GM11168 (cell line): ENCODE data around the gene ANKRD13C.

Experiments used
- in situ Hi-C: fragments of 300-500 bp; cut with MboI; formaldehyde crosslinking; loops from one replicate; pipeline ENCODE4 v1.12.0; 2022; ENCODE audit warnings: low sequenced_read_pairs; ENCODE audit not compliant: unreplicated experiment

Gene ANKRD13C

DNA sequence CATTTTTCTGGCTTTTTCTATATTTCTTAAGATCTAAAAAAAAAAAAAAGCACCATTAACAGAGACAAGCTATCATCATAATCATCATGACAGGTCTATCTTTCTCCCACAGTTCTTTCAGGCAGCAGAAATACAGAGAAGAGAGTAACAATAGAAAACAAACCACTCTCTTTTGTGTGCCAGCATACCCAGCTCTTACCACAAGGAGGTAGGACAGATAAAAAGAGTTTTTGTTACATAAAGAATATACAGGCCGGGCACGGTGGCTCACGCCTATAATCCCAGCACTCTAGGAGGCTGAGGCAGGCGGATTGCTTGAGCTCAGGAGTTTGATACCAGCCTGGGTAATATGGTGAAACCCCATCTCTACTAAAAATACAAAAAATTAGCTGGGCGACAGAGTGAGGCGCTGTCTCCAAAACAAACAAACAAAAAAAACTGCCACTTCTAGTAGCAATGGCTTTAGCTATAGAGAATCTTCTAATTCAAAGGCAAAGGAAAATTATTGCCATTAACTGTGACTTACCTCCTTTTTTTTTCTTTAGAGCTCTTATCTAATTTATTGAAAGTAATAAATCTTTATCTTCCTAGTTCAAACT lies 39.7 kb downstream of the ANKRD13C start:
- in situ Hi-C loops: no loop called here

DNA sequence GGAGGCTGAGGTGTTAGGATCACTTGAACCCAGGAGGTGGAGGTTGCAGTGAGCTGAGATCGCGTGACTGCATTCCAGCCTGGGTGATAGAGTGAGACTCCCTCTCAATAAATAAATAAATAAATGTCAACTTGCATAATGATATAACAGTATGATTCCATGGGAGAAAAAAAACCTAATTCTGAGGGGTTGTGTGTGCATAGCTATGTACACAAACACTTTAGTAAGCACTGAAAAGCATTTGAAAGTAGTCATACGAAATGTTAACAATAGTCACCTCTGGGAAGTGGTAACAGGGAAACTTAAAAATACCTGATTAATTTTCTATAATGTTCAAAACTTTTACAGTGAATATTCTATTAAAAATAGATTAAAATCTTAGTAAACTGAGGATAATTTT lies 43.2 kb downstream of the ANKRD13C start:
- in situ Hi-C loops: no loop called here

DNA sequence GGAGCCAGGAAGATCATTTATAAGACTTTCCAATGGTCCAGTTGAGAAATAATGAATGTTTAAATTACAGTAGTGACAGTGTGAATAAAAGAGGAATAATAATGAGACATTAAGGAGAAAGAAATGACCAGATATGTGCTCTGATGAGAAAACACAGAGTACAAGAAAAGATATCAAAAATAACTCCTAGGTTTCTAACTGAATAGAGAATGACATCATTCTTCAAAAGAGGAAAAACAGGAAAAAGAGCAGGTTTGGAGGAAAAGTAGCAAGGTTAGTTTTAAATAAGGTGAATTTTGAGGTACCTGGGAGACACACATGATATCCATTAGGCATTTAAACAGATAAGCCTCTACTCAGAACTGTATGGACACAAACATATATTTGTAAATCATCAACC lies 55.0 kb downstream of the ANKRD13C start:
- in situ Hi-C loops: no loop called here

DNA sequence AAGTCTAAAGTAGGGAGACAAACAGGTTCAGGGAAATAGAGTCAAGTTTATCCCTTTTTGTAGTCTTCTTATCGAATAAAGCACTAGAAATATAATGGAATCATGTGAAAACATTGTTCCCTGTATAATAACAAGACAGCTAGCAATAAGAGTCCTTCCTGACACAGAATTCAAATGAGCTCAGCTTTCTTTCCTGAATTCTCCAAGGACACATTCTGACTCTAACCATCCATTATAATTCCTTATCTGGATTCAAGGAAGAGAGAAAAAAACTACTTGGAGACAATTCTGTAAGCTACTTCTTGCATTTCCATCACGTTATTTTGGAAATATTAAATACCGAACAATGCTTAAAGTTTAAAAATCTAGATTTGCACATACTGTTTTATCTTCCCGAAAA lies 58.8 kb downstream of the ANKRD13C start:
- in situ Hi-C loops: no loop called here

DNA sequence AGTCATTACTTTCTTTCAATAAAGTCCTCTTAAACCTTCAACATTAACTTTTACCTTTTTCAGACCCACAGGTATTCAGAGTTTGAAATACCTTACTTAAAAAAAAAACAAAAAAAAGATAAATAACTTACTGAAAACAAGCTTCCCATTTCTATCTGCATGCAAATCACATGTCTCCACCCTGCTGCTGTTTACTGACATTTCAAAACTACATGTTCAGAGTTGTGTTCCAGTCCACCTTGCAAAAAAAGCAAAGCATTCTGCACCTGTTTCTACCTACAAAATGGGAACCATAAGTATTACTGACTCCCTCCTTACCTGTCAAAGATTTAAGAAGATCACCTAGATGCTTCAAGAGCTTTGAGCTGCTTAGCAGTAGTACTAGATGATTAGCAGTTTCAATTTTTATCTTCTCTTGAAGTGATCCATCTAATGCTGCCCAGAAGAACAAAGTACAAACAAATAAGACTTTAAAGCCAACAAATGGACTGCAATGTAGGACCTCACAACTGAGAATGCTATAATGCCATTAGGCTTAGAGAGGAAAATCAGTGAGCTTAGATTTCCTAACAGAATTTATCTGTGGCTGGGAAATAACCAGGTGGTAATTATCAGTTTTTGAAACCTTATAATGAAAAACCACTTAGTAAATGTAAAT lies 61.2 kb downstream of the ANKRD13C start:
- in situ Hi-C loops: no loop called here

DNA sequence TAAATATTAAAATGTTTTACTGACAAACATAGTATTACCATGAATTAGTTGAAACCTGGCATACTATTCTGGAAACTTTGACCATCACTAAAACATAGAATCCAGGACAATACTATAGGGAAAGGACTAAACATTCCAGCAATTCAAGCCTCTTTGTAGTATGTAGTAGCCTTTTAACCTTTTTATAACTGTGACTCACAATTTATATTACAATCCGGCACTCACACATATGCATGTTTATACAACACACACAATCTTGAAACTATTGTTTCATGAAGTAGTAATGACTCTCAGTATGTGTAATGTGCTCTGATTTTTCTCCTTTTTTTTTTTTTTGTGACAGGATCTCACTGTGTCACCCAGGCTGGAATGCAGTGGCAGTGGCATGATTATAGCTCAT lies 64.3 kb downstream of the ANKRD13C start:
- in situ Hi-C loops: no loop called here

DNA sequence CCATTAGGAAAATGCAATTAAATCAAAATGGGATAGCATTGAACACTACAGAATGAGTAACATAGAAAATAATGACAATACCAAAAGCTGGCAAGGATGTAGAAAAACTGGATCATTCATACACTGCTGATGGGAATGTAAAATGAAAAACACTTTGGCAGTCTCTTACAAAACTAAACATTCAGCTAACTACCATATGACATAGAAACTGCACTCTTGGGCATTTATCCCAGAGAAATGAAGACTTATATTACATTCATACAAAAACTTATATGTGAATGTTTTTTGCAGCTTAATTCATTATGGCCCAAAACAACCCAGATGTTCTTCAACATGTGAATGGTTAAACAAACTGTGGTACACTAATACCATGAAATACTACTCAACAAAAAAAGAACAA lies 66.4 kb downstream of the ANKRD13C start:
- in situ Hi-C loops: no loop called here

DNA sequence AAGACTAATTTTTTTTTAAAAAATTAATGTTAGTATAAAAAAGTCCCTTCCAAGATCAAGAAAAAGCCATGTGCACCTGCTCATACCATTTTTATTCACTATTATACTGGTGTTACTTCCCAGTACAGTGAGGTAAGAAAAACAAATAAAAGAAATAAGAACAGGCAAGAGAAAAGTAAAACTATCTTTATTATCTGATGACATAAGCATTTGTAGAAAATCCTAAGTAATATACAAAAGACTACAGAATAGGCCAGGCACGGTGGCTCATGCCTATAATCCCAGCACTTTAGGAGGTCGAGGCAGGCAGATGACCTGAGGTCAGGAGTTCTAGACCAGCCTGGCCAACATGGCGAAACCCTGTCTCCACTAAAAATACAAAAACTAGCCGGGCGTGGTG lies 68.1 kb downstream of the ANKRD13C start:
- in situ Hi-C loops: no loop called here

DNA sequence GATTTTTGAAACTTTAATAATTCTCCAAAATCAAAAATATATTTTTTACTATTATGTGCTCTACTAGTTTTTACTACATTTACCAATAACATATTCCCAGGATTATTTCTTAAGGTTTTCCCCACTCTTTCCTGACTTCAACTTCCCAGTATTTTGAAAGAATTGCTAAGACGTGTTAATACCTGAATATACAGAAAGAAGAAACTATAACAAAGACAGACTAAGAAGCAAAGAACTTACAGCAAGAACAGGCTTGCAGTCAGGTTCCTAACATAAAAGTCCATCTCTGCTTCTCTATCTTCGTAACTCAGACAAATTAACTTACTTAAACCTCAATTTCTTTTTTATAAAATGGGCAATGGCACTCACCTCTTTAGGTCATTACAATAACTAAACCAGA lies 70.2 kb downstream of the ANKRD13C start:
- in situ Hi-C loops: no loop called here

DNA sequence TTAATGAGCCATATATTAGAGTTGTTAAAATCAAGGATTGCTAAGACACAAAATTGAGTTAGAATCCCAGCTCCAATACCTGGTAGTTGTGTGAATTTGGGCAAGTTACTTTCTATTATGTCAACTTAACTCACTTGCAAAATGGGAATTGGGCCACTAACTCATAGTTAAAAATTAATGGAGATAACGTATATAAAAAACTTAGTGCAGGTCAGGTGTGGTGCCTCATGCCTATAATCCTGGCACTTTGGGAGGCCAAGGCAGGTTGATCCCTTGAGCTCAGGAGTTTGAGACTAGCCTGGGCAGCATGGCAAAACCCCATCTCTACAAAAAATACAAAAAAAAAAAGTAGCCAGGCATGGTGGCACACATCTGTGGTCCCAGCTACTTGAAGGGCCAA lies 75.8 kb downstream of the ANKRD13C start:
- in situ Hi-C loops: no loop called here

DNA sequence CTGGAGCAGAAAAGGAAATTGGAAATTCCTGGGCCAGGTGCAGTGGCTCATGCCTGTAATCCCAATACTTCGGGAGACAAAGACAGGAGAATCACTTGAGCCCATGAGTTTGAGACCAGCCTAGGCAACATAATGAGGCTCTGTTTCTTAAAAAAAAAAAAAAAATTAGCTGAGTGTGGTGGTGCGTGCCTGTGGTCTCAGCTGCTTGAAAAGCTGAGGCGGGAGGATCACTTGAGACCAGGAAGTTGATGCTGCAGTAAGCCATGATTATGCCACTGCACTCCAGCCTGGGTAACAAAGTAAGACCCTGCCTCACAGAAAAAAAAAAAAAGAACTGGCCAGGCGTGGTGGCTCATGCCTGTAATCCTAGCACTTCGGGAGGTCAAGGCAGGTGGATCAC lies 76.6 kb downstream of the ANKRD13C start:
- in situ Hi-C loops: no loop called here

DNA sequence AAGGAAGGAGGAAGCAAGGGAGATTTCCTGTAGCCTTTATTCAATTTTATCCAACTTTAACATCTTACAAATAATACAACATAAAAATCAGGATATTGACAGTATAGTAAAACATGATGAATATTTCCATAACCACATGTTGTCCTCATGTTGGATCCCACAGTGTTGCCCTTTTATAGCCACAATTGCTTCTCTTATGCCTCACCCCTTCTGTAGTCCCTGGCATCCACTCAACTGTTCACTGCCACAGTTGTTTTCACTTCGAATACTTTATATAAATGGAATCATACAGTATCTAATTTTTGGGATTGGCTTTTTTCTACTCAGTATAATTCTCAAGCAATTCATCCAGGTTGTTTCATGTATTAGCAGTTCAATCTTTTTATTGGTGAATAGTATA lies 88.6 kb downstream of the ANKRD13C start:
- in situ Hi-C loops: no loop called here

DNA sequence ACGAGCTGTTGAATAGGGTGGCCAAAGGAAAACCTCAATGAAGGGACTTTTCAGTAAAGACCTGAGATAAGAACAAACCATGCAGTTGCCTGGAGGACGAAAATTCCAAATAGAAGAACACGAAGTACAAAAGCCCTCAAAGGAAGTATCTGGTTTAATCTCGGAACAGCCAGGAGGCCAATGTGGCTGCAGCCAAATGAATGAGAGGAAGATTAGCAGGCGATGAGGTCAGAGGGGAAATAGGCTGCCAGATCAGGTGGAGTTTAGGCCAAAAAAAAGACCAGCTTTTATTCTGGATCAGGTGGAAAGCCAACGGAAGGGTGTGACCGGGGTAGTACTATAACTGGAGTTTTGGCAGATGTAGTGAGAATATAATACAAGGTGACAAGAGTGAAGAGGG lies 89.7 kb downstream of the ANKRD13C start:
- in situ Hi-C loops: no loop called here

DNA sequence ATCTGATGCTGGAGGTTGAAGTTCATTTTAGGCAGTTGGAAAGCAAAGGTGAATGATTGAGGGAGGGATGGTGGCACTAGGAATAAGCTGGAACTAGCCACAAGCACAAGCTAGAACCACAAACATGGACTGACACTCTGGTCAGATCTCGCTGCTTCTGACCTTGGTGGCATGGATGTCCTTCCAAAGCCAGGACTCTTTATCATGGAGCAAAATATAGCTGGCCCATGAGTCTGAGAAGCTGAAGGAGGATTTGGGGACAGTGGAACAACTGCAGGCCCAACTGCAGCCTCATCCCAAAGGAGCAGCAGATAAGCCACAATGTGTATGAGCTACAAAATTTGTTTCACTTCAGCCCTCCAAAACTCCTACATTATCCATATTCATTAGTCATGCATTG lies 97.9 kb downstream of the ANKRD13C start:
- in situ Hi-C loops: no loop called here

DNA sequence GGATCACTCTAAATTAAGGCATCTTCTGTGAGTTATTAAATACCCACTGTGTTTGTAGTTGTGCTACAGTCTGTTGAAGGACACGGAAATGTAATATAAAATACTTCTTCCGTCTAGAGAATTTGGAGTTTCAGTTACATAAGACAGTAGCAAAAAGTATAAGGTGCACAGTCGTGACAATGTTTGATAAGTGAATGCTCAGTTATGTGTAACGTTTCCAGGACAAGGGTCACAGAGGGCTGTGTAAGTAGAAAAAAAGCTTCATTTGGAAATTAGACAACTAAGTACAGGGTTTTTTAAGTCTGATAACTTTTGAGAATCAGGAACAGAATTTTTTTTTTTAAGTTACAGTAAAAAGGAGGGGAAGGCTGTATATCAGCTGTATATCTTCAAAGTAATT lies 105.8 kb downstream of the ANKRD13C start:
- in situ Hi-C loops: no loop called here

DNA sequence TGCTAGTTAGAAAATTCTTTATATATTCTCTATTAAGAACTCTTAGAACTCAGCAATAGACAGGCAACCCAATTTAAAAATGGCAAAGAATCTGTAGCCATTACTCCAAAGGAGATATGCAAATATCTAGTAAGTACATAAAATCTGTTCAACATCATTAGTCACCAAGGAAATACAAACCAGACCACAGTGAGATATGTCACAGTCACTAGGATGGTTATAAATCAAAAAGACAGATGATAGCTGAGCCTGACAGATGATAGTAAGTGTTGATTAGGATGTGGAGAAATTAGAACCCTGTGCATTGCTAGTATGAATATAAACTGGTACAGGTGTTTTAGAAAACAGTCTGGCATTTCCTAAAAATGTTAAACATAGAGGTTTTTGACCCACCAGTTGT lies 106.8 kb downstream of the ANKRD13C start:
- in situ Hi-C loops: no loop called here

DNA sequence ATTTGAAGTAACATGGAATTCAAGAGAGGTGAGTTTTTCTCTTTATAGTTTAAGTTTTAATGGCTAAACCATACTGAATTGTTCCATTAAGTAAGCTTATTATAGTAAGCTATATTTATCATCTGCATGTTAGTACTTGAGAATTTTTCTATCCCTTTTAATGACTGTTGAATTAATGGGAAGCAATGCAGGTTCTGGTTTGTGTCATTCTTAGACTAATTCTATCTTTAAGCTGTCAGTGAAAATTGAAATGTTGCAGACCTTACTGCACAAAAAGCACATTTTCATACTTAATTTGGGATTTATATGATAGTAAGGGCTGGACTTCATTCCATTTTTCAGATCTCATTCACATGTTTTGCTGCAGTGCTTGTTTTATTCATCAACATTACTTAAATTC lies 107.4 kb downstream of the ANKRD13C start:
- in situ Hi-C loops: no loop called here

DNA sequence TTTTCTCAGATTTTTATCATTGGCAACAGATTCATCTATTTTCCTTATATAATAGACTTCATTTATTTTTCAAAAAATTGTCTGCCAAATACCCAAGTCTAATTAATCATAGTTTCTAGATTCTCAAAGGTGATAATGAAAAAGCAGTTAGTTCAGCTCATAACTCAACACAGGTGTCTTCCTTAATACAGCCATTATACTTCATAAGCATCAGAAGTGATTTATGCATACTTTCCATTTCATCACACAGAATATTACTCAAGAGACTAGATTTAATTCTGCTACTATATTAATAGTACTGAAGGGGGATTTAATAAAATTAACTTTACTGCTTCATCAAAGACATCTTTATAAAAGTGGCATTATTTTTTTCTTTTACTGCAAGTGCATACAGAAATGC lies 114.6 kb downstream of the ANKRD13C start:
- in situ Hi-C loops: no loop called here

DNA sequence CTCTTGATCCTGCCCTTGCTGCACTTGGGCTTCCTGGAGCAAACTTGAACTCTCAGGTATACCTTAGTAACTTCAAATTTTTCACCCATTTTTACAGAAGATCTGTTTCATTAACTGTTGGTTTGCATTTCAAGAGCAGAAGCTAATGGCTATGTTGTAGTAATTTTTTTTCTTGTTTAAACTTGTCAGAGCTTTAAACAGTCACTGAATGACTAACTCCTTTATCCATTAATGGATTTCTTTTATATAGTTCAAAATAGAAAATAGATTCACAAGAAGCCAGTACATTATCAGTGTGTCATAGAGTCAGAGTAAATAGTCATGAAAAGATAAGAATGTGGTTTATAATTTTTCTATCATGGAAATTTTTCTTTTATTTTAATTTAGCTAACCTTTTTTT lies 119.8 kb downstream of the ANKRD13C start:
- in situ Hi-C loops: no loop called here

DNA sequence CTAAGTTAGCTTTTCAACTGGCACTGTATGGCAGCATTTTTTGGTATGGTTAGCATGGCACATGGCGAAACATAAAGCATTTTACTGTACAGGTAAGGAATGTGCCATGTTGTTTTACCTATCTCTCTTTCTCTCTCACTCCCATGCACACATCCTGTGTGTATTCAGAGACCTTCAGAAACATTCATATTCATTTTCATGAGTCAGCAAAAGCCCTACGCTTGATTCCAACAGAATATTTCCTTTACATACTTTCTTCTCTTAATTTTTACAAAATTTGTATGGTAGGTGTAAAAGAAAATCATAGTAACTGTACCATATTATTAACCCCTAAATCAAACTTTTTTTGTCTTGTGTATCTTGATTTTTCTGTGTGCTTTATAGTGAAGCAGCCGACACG lies 123.0 kb downstream of the ANKRD13C start:
- in situ Hi-C loops: no loop called here

DNA sequence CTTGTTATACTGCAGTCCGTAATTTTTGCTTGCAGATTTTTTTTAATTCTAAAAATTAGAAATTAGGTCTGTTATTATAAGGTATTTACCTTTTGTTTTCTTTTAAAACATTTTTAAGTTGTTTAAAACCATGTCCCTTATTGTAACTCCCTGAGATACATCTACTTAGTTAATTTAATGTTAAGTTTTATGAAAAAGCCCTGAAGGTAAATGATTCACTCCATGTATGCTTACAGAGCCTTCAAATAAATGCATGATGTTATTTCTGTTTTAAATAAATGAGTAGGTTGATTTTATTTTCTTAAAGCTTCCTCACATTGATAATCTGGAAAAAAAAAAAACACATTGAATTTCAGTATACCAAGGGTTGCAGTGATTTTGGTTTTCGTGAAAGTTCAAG lies 125.9 kb downstream of the ANKRD13C start:
- in situ Hi-C loops: no loop called here

DNA sequence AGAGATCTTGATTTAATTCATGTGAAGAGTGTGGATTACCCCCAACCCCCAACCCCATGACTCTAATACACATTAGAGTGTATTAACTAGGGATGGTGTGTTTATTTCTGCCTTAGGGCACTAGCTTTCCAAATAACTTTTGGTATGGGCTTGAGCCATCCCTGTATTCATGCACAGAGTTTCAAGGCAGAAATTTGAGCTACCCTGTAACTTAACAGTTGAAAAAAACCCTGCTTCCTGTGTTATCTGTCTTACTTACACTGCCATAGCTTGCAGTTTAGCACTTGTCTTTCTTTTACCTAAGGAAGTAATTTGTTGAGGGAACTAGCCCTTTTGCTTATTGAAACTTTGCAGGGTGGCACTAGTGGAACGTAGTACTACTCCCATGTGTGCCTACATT lies 127.1 kb downstream of the ANKRD13C start:
- in situ Hi-C loops: no loop called here
